ENCODE results near the gene SSRP1.

DNA sequence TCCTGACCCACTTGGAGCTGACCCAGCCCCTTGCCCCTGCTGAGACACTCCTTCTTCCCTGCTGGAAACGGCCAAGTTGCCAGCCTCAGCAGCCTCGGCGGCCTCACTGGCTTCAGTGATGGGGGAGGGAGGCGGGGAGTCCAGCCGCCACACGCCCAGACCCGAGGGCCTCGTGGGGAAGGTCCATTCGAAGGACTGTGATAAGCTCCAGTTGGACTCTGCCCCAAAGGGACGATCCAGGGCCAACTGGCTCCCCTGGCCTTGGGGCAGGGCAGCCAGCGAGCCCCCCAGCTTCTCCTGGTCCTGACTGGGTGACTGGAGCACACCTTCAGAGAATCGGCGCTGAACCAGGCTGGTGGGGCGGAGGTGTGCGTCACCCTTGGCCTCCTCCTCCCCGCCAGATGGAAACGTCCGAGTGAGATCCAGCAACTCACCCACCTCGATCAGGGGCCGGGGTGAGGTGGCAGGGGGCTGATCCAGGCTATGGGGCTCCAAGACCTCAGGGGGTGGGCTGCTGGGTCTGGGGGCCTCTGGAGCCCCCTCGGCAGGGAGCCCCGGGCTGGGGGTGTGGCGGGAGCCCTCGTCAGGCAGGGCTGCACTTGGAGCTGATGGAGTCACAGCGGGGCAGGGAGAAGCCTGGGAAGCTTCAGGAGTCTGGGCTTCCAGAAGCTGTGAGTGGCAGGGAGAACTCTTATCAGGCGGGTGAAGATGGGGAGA, 22.5 kb downstream of the SSRP1 start:
- TF ChIP-seq EP300 (conservative IDR thresholded peaks at IDR 0.05; ENCODE audit: poor library complexity, severe bottlenecking) (no peak), POLR2AphosphoS5 (IDR thresholded peaks at IDR 0.05) (no peak), TAF1 (IDR thresholded peaks at IDR 0.05; ENCODE audit: low read depth) (no peak), EZH2 (IDR thresholded peaks at IDR 0.05; ENCODE audit: borderline replicate concordance, insufficient read depth, low read length, poor library complexity, severe bottlenecking) (no peak), MXI1 (conservative IDR thresholded peaks at IDR 0.05; ENCODE audit: poor library complexity, severe bottlenecking) (no peak)
- TF ChIP-seq, protein P1, sequence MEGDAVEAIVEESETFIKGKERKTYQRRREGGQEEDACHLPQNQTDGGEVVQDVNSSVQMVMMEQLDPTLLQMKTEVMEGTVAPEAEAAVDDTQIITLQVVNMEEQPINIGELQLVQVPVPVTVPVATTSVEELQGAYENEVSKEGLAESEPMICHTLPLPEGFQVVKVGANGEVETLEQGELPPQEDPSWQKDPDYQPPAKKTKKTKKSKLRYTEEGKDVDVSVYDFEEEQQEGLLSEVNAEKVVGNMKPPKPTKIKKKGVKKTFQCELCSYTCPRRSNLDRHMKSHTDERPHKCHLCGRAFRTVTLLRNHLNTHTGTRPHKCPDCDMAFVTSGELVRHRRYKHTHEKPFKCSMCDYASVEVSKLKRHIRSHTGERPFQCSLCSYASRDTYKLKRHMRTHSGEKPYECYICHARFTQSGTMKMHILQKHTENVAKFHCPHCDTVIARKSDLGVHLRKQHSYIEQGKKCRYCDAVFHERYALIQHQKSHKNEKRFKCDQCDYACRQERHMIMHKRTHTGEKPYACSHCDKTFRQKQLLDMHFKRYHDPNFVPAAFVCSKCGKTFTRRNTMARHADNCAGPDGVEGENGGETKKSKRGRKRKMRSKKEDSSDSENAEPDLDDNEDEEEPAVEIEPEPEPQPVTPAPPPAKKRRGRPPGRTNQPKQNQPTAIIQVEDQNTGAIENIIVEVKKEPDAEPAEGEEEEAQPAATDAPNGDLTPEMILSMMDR (IDR thresholded peaks at IDR 0.05; ENCODE audit: poor library complexity, severe bottlenecking) = no peak

Data from neural cell (in vitro differentiated cells).